Peyer's patch (tissue), 4 donors: ENCODE data around the gene CDK19.

Experiments used
- POLR2A ChIP-seq, 2 donors: fragments of 450-650 bp; IDR thresholded peaks; one replicate each; pipeline ENCODE4 v1.5.1; 2017; ENCODE audit warnings: antibody characterized with exemption in 2 of 2, mild to moderate bottlenecking in 2 of 2, moderate library complexity in 2 of 2
- TF ChIP-seq, protein P1 (sequence below), 6 experiments: fragments of 450-650 bp in 4 of 6; fragments of 200-600 bp in 2 of 6; sonication (generic) in 1 of 6; IDR thresholded peaks; one replicate each; pipeline ENCODE4 v1.5.1; 2017 to 2019; ENCODE audit warnings: antibody characterized with exemption in 6 of 6, mild to moderate bottlenecking in 3 of 6, moderate library complexity in 1 of 6

DNA sequence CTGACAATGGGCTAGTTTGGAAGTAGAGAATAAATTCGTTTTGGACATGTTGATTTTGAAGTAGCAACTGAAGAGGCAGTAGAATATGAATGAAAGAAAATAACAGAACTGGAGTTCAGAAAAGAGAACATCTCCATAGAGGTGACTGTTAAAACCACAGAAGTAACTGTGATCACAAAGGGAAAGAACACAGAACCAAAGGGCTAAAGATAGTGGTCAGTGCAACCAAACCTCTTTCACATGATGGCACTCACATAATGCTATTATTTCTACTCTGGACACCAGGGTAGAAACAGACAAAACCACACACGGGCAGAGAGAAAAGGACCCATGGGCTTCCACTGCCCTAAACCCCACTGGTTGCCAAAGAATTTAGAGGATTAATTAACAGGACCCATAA lies 58.5 kb downstream of the CDK19 start:
- TF ChIP-seq, protein P1, sequence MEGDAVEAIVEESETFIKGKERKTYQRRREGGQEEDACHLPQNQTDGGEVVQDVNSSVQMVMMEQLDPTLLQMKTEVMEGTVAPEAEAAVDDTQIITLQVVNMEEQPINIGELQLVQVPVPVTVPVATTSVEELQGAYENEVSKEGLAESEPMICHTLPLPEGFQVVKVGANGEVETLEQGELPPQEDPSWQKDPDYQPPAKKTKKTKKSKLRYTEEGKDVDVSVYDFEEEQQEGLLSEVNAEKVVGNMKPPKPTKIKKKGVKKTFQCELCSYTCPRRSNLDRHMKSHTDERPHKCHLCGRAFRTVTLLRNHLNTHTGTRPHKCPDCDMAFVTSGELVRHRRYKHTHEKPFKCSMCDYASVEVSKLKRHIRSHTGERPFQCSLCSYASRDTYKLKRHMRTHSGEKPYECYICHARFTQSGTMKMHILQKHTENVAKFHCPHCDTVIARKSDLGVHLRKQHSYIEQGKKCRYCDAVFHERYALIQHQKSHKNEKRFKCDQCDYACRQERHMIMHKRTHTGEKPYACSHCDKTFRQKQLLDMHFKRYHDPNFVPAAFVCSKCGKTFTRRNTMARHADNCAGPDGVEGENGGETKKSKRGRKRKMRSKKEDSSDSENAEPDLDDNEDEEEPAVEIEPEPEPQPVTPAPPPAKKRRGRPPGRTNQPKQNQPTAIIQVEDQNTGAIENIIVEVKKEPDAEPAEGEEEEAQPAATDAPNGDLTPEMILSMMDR (IDR thresholded peaks at IDR 0.05) = no peak
- TF ChIP-seq POLR2A (IDR thresholded peaks at IDR 0.05) = no peak
